NK-92 (cell line): Measurements from ENCODE around the gene CTCF.

ENCODE experiments used
- DNase-seq: peaks from one replicate; lab custom pipeline; 2025; ENCODE audit not compliant: unreplicated experiment; lab: John Stamatoyannopoulos, UW

The CTCF gene

DNA sequence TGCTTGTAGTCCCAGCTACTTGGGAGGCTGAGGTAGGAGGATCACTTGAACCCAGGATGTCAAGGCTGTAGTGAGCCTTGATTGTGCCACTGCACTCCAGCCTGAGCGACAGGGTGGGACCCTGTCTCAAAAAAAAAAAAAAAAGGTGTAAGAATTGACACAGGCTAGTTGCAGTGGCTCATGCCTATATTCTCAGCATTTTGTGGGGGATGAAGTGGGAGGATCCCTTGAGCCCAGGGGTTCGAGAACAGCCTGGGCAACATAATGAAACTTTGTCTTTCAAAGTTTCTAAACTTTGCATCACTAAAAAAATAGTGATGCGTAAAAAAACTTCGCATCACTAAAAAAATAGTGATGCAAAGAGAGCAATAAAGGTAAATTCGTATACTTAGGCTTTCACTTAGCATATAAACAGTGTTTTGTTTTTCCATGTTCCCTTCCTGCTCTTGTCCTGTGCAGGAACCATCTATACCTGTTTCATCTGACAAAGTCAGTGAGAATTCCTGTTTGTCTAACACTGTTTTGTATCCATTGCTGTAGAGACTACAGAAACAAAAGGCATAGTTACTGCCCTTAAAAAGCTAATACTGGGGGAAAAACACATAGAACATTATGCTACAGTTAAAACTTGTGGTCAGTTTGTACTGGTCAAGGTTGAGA lies 32.1 kb downstream of the CTCF start:
- DNase-seq = no peak

DNA sequence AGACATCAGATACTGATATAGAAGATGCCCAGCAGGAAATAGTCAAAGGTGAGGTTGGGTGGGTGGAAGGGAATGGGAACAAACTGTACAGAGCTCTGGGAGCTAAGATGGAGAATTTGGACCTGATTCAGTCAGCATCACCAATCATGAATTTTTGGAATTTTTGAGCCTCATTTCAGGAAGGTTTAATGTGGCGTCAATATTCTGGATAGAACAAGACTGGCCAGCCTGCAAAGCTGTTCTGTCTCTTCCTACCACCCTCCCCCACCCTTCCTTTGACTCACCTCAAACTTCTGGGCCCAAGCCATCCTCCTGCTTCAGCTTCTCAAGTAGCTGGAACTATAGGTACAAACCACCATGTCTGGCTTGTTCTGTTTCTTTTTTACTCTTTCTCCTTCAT lies 32.6 kb downstream of the CTCF start:
- DNase-seq = no peak

DNA sequence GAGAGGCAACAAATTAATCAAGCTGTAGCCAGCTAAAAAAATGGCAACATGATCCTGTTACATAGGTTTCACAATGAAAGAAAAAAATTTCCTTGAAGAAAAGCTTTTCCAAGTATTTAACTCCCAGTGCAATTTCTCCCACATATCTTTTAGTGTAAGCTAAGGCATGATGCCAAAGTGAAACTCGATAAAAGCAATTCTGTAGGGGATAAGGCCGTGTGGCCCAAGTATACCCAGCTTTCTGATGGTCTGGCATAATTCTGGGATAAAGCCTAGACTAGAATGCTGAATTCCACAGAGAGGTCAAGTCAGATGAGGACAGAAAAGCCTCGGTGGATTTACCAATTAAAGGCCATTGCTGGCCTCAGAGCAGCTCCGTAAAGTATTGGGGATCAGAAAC lies 36.2 kb downstream of the CTCF start:
- no peak for DNase-seq

DNA sequence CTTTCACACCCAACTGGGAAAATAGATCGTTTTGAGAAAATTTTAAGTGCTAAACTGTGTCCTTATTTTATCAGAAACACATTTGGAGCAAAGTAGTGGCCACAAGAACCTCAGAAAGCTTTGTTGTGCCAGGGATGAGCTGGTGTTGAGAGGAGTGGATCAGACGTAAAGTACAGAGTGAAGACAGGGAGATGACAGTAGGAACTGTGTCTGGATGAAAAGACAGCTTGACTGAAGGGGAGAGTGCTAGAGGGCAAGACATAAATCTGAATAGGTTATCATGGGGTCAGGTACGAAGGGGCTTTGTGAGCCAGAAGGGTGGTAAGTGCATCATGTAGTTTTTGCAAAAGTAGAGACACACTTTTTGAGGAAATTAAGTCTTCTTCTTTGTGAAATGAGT lies 43.3 kb downstream of the CTCF start:
- no peak for DNase-seq

DNA sequence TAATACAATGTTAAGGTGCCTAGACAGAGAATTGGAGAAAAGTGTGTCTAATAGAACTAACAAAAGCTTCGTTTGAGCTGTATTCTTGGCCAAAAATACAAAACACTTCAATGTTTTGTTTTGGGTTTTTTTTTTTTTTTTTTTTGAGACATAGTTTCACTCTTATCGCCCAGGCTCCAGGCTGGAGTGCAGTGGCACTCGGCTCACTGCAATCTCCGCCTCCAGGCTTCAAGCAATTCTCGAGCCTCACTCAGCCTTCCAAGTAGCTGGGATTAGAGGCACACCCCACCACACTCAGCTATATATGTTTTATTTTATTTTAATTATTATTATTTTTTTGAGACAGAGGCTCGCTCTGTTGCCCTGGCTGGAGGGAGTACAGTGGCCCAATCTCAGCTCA lies 44.3 kb downstream of the CTCF start:
- no peak for DNase-seq

DNA sequence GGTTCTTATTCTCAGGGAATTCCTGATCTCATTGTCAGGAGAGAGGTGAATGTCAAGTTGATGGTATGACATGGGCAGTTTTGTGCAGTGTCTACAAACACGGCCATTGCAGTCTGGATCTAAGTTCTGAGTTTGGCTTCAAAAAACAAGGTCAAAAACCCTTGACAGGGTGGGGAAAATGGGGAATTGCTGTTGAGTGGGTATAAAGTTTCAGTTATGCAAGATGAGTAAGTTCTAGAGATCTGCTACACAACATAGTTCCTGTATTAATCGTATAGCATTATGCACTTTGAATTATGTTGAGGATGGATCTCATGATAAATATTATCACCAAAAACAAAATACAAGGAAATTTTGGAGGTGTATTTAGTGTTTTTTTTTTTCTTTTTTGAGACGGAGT lies 46.0 kb downstream of the CTCF start:
- DNase-seq = no peak

DNA sequence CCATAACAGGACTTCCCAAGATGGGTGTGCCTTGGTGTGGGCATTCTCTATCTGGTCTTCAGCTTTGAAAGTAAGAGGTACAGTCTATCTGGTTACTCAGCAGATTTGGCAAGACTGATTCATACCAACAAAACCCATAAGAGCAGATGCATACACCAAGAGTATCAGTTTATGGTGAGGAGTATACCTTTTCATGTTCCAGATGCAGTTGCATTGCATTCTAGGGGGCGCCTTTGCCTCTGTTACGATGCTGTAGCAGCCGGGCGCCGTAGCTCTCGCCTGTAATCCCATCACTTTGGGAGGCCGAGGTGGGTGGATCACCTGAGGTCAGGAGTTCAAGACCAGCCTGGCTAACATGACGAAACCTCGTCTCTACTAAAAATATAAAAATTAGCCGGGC lies 51.5 kb downstream of the CTCF start:
- no peak for DNase-seq

DNA sequence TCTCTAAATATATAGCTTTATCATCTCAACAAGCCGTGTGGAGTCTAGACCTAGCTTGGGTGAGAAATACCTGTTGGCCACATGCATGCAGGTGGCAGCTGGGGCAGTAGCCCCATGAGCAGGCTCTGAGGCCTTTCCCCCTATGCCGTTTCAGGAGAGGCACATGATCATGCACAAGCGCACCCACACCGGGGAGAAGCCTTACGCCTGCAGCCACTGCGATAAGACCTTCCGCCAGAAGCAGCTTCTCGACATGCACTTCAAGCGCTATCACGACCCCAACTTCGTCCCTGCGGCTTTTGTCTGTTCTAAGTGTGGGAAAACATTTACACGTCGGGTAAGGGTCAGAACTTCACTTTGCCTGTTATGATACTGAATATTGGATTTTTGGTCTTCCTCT lies 65.9 kb downstream of the CTCF start:
- DNase-seq = no peak

DNA sequence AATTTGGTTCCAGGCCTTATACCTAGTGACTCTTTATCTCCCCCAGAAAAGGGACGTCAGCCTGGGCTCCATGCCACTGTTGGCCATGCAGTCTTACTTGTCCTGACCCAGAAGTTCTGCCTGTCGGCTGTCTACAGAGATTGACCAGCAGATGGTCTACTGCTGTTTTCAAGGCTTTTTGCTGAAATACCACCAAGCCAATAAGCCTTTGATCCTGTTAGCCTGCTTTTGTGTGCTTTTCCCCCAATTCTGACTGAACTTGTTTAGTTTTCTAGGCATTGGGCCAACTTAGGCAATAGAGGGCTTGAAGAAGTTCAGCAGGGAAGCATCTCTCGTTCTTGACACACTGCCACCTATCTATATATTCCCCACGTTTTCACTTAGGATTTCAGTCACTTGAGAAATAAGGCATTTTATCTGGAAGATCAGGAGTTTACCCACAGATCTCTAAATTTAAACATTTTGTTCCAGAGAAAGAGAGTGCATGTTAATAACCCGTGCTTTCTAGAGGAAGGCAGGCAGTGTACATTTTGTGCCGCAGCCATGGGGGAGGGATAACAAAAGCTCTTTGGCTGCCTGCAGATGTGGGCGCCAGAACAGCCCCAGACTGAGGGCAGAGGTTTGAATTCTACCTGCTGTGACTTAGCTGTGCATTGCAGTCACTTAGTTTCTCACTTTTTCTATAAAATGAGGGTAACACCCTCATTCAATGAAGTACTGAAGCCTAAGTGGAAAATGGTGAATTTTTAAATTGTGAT lies 70.3 kb downstream of the CTCF start:
- no peak for DNase-seq

DNA sequence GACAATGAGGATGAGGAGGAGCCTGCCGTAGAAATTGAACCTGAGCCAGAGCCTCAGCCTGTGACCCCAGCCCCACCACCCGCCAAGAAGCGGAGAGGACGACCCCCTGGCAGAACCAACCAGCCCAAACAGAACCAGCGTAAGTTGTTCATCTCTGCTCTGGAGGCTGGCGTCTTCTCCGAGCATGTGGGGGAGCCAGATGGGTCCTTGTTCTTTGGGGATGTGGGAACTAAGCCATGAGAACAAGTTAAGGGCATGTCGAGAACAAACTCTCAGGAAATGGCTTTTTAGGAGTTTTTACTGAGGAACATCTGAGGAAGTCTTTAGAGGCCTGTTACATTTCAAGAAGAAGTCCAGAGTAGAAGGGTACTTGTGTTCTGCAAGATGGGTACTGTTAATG lies 74.4 kb downstream of the CTCF start:
- DNase-seq = no peak

DNA sequence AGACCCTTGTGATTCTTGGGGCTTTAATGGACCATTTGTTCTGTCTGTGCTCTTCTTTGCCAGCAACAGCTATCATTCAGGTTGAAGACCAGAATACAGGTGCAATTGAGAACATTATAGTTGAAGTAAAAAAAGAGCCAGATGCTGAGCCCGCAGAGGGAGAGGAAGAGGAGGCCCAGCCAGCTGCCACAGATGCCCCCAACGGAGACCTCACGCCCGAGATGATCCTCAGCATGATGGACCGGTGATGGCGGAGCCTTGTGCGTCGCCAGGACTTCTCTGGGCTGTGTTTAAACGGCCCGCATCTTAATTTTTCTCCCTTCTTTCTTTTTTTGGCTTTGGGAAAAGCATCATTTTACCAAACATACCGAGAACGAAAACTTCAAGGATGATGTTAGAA lies 75.3 kb downstream of the CTCF start:
- DNase-seq = no peak

DNA sequence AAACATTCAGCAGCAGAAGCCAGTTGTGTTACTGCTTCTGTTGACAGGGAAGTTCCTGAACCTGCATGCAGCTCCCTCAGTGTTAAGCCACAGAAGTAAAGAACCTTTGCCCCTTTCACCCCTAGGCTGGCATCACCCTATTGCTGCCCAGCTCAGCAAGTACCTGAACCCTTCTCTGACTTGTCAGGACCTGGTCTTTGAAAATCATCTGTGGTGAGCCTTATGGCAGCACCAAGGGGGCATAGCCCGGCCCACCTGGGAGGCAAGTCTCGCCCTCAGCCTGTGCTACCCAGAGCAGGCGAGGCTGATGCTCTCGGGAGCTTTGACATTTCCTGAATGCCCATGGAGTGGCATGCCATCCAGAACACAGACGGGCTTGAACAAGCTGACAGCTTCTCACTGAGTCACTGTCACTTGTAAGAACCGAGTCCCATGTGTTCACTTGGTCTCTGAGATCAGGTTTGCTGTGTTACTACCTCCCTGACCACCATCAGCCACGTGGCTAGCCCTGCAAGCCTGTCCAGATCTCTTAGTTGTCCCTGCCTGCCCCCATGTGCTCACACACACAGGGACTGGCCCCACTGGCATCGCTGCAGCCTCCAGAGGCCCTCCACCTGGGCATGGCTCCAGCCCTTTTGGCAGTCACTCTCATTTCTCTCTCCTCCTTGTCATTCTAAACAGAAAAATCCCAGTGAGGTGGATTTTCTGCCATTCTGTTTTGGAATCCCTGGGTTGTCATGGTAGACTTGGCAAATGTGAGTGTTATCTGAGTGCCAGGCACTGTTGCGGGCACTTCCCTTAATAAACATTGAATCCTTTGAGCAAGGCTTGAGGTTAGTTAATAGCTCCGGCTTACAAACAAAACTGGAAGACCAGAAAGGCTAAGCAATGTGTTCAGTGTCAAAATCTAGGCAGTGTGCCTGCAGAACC lies 79.7 kb downstream of the CTCF start:
- no peak for DNase-seq

DNA sequence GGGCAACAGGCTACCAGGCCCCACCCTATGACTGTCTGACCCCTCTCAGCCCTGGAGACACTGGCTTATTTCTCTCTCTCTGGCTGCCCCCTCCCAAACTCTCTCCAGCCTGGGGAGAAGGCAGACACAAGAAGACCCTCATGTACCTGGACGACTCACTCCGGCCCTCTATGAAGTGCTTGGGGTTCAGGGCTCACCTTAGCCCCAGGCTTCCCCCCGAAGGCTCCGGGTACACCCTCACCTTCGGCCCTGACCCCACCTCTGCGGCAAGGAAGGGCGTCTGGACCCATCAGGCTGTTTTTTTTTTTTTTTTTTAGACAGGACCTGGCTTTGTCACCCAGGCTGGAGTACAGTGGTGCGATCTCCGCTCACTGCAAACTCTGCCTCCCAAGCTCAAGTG lies 81.7 kb downstream of the CTCF start:
- DNase-seq = no peak

DNA sequence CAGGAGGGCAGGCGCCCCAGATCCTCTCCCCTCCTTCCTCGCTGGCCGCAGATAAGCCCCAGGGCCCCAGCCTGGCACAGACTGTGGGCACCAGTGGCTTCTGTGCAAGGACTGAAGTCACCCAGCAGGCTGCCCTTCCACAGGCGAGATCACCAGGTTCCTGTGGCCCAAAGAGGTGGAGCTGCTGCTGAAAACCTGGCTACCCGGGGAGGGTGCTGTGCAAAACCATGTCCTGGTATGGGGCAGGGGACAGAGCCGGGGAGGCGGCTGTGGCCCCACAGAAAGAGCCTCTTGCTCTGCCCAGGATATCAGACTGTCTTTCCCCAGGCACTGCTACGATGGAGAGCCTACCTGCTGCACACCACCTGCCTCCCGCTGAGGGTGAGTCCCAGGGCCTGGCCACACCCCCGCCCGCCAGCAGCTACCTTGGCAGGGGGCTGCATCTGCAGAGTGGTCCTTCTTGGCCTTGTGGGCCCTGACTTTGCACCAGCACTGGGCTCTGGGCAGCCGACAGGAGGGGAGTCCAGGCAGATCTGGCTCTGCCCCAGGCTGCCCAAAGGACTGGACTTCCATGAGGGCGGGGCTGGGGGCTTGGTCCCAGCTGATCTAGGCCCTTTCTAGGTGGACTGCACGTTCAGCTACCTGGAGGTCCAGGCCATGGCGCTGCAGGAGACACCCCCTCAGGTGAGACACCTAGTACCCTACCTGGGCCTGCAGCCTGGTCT lies 83.2 kb downstream of the CTCF start:
- no peak for DNase-seq

DNA sequence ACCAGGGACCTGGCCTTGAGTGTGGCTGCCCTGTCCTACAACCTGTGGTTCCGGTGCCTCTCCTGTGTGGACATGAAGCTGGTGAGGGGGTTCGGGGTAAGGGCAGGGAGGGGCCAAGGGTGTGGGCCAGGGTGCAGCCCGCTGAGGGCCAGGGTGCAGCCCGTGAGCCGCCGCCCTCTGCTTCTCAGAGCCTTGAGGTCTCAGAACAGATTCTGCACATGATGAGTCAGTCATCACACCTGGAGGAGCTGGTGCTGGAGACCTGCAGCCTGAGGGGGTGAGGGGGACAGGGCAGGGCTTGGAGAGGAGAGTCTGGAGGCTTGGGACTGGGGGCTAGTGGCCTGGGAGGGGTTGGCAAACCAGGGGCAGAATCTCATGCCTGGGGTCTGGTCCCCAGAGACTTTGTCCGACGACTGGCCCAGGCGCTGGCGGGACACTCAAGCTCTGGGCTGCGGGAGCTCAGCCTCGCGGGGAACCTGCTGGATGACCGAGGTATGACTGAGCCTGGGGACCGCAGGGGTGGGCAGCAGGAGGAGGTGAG lies 84.9 kb downstream of the CTCF start:
- no peak for DNase-seq

DNA sequence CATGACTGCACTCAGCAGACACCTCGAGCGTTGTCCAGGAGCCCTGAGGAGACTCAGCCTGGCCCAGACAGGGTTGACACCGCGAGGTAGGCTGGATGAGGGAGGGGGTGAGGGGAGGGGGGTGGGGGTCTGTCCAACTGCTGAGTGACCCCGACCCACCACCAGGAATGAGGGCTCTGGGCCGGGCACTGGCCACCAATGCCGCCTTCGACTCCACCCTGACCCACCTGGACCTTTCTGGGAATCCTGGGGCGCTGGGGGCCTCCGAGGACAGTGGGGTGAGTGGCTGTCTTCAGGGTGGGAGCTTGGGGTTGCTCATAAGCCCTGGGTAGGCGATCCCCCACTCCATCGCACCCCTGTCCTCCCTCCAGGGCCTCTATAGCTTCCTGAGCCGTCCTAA lies 85.4 kb downstream of the CTCF start:
- DNase-seq = no peak

DNA sequence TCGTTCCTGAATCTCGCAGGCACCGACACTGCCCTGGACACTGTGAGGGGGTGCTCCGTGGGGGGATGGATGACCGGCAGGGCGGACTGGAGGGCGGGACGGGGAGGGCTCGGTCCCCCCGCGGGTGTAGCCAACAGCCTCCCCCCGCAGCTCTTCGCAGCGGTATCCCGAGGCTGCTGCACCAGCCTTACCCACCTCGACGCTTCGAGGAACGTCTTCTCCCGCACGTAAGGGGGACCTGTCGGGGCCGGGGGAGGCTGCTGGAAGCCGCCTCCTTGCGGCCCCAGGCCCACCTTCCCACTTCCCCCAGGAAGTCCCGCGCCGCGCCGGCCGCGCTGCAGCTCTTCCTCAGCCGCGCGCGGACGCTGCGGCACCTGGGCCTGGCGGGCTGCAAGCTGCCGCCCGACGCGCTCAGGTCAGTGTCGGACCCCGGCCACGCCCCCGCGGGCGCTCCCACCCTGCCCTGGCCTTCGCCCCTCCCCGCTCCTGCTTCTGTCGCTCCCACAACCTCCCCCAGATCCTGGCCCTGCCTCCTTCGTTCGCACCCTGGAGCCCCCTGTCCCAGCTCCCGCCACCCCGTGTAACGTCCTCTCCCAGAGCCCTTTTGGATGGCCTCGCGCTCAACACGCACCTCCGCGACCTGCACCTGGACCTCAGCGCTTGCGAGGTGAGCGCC lies 85.9 kb downstream of the CTCF start:
- DNase-seq = no peak

DNA sequence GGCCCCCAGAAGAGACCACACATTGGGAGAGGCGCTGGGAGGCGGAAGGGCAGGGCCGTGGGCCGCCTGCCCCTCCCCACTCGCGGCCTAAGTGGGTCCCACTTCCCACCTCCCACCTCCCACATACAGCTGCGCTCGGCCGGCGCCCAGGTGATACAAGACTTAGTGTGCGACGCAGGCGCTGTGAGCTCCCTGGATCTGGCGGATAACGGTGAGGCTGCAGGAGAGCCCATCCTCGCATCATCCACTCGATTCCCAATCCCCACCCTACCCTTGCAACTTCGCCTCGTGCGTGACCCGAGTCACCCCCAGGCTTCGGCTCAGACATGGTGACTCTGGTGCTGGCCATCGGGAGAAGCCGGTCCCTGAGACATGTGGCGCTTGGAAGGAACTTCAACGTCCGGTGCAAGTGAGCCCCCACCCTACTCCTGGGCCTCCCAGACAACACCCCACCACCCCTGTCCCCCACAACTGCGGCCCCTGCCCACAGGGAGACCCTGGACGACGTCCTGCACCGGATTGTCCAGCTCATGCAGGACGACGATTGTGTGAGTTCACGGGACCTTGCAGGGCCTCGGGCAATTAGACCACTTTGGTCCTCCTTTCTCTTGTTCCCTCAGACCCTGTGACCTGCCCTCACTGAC lies 86.6 kb downstream of the CTCF start:
- no peak for DNase-seq

DNA sequence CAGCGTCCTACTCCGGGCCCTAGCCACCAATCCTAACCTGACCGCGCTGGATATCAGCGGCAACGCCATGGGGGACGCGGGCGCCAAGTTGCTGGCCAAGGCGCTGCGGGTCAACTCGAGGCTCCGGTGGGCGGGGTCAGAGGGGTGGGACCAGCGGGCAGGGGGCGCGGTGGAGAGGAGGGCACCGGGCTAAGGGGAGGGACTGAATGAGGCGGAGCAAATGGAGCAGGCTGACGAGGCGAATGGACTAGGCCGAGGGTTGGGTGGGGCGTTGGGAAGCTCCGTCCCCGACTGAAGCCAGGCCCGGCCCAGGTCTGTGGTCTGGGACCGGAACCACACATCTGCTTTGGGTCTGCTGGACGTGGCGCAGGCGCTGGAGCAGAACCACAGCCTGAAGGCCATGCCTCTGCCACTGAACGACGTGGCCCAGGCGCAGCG lies 87.2 kb downstream of the CTCF start:
- DNase-seq = no peak

DNA sequence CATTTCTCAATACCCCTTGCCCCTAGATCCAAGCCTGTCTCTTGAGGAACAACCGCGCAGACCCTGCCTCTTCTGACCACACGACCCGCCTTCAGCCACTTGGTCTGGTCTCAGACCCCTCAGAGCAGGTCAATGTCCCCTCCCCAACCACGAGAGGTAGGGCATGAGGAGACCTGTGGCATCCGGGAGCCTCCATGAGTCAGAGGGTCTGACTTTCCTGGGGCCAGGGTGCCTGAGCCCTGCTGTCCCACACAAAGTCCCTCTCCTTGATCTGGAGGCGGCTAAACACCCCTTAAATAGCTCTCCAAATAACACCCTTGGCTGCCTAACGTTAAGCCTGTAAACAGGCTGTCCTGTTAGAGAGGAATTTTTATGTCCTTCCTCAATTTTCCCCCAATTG lies 87.7 kb downstream of the CTCF start:
- no peak for DNase-seq
